Skin of body (tissue), 2 donors: ENCODE results near the gene SPATA46. TPM values are rescaled to one million over a fixed set of nuclear protein-coding genes. Genes with fewer than 3 reads are reported as not detected.
"Not testable (repeated sequence)": the region's sequence is repeated elsewhere in the genome, so short reads cannot be mapped to it uniquely, and the experiment has no call there.

Source experiments
- DNase-seq: peaks from one replicate; lab custom pipeline; 2025; lab: John Stamatoyannopoulos, UW
- total RNA-seq: library from RNA; depleted of rRNA; stranded (reverse); fragments of >200 nt; gene quantifications from one replicate; pipeline ENCODE4 v1.2.3, GENCODE V29; 2014

The SPATA46 gene
- not detected for total RNA-seq

GRCh38 chr1:162376691-162377090 lies at the start of gene SPATA46:
Gene SPATA46 (minus strand): TSS chr1:162376854. CDS start chr1:162376790, 64 bp downstream.
- no peak for DNase-seq

- DNase-seq = no peak
These were observed 46.2 kb upstream of the SPATA46 start for GRCh38 chr1:162422662-162423375.

- DNase-seq = no peak
These were observed 44.9 kb upstream of the SPATA46 start for GRCh38 chr1:162421258-162422164.

GRCh38 chr1:162420120-162420519 lies 43.5 kb upstream of the SPATA46 start:
- no peak for DNase-seq

- DNase-seq = not testable (repeated sequence)
These were observed 42.8 kb upstream of the SPATA46 start for GRCh38 chr1:162419450-162419931.

GRCh38 chr1:162418584-162418983 lies 41.9 kb upstream of the SPATA46 start:
- not testable (repeated sequence) for DNase-seq

GRCh38 chr1:162417650-162418049 lies 41.0 kb upstream of the SPATA46 start:
- no peak for DNase-seq

- DNase-seq = no peak
These were observed 40.3 kb upstream of the SPATA46 start for GRCh38 chr1:162416909-162417308.

GRCh38 chr1:162416215-162416614 lies 39.6 kb upstream of the SPATA46 start:
- DNase-seq = no peak

- no peak for DNase-seq
These were observed 35.3 kb upstream of the SPATA46 start, which contains the start of gene SH2D1B for GRCh38 chr1:162412002-162412401. Gene SH2D1B (minus strand): TSS chr1:162412136. CDS start chr1:162412016, 120 bp downstream.

- no peak for DNase-seq
These were observed 30.9 kb upstream of the SPATA46 start for GRCh38 chr1:162407539-162407938.

- DNase-seq = no peak
These were observed 30.2 kb upstream of the SPATA46 start for GRCh38 chr1:162406811-162407210.

GRCh38 chr1:162405800-162406199 lies 29.1 kb upstream of the SPATA46 start:
- DNase-seq = no peak

GRCh38 chr1:162404550-162405160 lies 28.0 kb upstream of the SPATA46 start:
- no peak for DNase-seq

- DNase-seq = no peak
These were observed 24.2 kb upstream of the SPATA46 start for GRCh38 chr1:162400790-162401355.

GRCh38 chr1:162398999-162399580 lies 22.4 kb upstream of the SPATA46 start:
- no peak for DNase-seq

GRCh38 chr1:162397943-162398560 lies 21.4 kb upstream of the SPATA46 start:
- no peak for DNase-seq

- no peak for DNase-seq
These were observed 20.4 kb upstream of the SPATA46 start for GRCh38 chr1:162397039-162397448.

GRCh38 chr1:162396201-162396906 lies 19.7 kb upstream of the SPATA46 start:
- no peak for DNase-seq
